AG09309 (cell line): ENCODE measurements around the gene IGHMBP2.
"Not testable (repeated sequence)": the region's sequence is repeated elsewhere in the genome, so short reads cannot be mapped to it uniquely, and the experiment has no call there.

ENCODE experiments used
- DNase-seq: peaks from one replicate; pipeline ENCODE4 v3.0.0-alpha.2; 2010; ENCODE audit warnings: low read depth
- H3K4me3 ChIP-seq: 2 replicates; pipeline ENCODE4 v1.5.1; 2011; ENCODE audit warnings: mild to moderate bottlenecking, low read depth, low read length, moderate library complexity; ENCODE audit not compliant: control insufficient read depth
- TF ChIP-seq, protein P1 (sequence below): IDR thresholded peaks from 2 replicates; pipeline ENCODE4 v1.5.1; 2011; ENCODE audit warnings: mild to moderate bottlenecking, low read depth, low read length, inconsistent platforms; ENCODE audit not compliant: insufficient read depth, control insufficient read depth; ENCODE audit errors: missing control alignments

Gene IGHMBP2

DNA sequence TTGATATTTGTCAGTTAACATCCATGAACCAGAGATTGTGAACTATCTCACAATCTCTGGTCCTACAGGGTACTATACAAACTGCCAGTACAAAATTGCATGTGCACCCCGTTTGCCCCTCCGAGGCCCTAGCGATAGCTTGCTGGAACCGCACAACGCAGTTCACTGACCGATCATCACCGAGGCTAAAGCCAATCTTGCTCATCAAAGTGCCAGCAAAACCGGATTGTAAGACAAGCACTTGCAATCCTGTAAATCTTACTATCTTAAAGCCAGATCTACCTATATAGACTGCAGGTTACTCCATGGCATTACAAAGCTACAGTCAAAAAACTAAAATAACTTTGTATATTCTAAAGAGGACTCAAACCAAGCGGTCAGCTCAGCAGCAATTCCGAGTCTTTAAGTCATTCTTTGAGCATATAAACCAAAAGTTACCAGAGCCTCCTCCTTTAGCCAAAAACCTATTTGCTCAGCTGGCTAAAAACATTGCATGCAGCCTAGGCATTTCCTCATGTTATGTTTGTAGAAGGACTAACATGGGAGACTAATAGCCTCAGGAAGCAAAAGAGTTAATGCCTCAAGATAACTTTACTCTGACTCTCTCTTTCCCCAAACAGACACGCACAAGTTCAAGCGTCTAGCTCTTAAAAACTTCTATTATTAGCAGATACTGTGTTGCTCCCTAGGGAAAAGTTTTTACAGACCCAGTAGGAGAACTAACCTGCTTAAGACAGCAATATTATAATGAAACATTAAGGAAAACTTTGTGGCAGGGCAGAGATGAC is 31.3 kb upstream of the IGHMBP2 start:
- TF ChIP-seq, protein P1, sequence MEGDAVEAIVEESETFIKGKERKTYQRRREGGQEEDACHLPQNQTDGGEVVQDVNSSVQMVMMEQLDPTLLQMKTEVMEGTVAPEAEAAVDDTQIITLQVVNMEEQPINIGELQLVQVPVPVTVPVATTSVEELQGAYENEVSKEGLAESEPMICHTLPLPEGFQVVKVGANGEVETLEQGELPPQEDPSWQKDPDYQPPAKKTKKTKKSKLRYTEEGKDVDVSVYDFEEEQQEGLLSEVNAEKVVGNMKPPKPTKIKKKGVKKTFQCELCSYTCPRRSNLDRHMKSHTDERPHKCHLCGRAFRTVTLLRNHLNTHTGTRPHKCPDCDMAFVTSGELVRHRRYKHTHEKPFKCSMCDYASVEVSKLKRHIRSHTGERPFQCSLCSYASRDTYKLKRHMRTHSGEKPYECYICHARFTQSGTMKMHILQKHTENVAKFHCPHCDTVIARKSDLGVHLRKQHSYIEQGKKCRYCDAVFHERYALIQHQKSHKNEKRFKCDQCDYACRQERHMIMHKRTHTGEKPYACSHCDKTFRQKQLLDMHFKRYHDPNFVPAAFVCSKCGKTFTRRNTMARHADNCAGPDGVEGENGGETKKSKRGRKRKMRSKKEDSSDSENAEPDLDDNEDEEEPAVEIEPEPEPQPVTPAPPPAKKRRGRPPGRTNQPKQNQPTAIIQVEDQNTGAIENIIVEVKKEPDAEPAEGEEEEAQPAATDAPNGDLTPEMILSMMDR = no peak
- DNase-seq = no peak
- H3K4me3 ChIP-seq = no peak overlapping the region

DNA sequence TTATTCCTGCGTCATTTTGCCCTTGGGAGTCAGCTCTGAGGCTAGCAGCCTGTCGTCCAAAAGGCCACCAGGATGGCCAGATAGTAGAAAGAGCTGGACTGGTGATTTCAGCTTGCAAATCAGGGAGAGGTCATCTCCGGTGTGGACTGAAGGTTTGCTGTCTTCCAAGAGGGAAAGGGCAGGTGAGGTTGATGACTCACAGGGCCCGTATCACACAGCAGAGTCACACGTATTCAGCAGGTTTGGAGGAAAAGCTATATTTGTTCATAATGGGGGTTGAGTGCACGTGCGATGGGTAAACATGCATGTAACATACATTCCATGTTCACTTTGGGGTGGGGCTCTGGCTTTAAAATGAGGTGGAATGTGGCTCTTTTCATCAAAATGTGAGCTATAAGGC is 25.7 kb upstream of the IGHMBP2 start:
- DNase-seq = no peak
- TF ChIP-seq, protein P1 = no peak
- no peak overlapping the region for H3K4me3 ChIP-seq

DNA sequence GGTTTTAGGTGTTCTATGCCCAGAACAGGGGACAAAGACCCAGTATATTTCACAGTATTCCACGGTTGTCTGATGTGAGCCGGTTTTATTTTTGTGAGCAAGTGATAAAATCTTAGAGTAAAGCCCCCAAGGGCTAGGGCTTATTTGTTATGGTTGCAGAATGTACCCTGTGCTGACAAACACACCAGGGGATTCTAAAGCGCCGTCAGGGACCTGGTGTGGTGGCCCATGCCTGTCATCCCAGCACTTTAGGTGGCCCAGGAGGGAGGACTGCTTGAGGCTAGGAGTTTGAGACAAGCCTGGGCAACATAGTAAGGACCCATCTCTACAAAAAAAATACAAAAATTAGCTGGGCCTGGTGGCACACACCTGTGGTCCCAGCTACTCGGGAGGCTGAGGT is 22.8 kb upstream of the IGHMBP2 start:
- TF ChIP-seq, protein P1 = no peak
- DNase-seq = no peak
- H3K4me3 ChIP-seq = no peak overlapping the region

DNA sequence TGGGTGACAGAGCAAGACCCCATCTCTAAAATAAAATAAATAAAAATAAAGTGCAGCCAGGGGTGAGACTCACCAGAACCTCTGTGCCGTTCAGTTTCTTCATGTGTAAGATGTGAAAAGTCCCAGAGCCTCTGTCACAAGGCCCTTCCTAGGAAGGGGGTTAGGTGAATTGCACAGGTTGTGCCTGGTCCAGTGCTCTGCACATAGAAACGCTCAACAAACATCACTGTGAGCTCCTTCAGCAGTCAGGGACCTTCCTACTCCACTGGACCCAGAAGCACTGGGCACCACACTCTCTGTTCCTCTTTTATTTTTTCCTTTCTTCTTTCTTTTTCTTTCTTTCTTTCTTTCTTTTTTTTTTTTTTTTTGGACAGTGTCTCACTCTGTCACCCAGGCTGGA is 22.4 kb upstream of the IGHMBP2 start:
- no peak for DNase-seq
- TF ChIP-seq, protein P1 = no peak

DNA sequence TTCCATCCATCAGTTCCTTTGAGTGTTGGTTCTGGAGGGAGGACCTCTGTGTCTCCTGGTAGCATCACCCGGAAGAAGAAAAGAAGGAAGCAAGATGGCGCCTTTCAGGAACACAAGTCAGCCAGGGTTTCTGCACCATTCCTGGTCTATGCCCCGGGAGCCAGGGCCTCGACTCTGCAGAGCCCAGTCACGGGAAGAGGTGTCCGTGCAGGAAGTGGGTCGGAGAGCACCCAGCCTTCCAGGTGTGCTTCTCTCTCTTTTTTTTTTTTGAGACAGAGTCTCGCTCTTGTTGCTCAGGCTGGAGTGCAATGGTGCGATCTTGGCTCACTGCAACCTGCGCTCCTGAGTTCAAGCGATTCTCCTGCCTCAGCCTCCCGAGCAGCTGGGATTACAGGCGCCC is 21.3 kb upstream of the IGHMBP2 start:
- no peak for DNase-seq
- TF ChIP-seq, protein P1 = no peak
- no peak overlapping the region for H3K4me3 ChIP-seq

More for the DNA sequence above, 22.4 kb upstream of the IGHMBP2 start:
- H3K4me3 ChIP-seq = no peak overlapping the region

DNA sequence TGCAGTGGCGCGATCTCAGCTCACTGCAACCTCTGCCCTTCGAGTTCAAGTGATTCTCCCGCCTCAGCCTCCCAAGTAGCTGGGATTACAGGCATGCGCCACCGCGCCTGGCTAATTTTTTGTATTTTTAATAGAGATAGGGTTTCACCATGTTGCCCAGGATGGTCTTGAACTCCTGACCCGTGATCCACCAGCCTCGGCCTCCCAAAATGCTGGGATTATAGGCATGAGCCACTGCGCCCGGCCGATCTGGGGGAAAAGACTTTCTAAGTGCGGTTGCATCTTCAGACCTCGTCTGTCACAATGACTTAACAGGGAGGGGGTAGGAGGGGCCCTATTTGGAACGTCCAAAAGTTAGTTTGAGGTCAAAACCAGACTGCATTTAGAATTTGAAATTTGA is 18.9 kb upstream of the IGHMBP2 start:
- DNase-seq, H3K4me3 ChIP-seq: not testable (repeated sequence)

DNA sequence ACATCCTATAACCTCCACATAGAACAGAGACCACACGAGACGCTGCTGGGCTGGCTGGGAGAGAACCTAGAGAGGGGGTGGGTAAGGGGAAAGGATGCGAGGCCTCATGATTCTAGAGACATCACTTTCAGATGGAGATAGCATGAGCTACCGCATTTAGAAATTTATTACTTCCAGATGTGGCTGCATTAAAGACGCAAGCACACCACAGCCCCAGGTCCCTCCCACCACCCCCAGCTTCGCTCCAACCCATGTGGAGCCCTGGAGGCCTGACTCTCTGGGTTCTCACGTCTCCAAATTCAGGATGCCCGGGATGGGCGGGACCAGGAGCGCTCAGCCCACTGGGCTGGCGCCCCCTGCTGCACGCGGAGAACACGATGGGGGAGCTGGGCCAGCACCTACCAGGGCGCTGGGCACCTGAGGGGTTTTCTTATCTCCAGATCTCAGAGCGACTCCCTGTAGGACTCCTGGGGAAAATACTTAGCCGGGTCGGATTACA is 13.7 kb upstream of the IGHMBP2 start:
- no peak overlapping the region for H3K4me3 ChIP-seq
- TF ChIP-seq, protein P1 = peak; percentile 75
- peak; percentile 74 for DNase-seq
